Trophoblast cell (in vitro differentiated cells and primary cell): ENCODE measurements around the gene MAPK1.

Source experiments
- DNase-seq, 2 donors: peaks; one replicate each; pipeline ENCODE4 v3.0.0-alpha.2; 2016
- H2AFZ ChIP-seq: 2 replicates; pipeline ENCODE4 v1.6.1; 2013; ENCODE audit warnings: low read length, moderate library complexity, mild to moderate bottlenecking; ENCODE audit not compliant: insufficient read depth, poor library complexity
- H2AK5ac ChIP-seq: 2 replicates; pipeline ENCODE4 v1.6.1; 2013; ENCODE audit warnings: mild to moderate bottlenecking, low read length
- H2BK120ac ChIP-seq: 2 replicates; pipeline ENCODE4 v1.6.1; 2013; ENCODE audit warnings: low read length, mild to moderate bottlenecking, moderate library complexity; ENCODE audit not compliant: insufficient read depth, poor library complexity
- H2BK12ac ChIP-seq: 2 replicates; pipeline ENCODE4 v1.6.1; 2013; ENCODE audit warnings: mild to moderate bottlenecking, low read length, moderate library complexity
- H2BK5ac ChIP-seq: 2 replicates; pipeline ENCODE4 v1.6.1; 2013; ENCODE audit warnings: low read length, low read depth, moderate library complexity, mild to moderate bottlenecking; ENCODE audit not compliant: poor library complexity
- H3K14ac ChIP-seq: 2 replicates; pipeline ENCODE4 v1.6.1; 2013; ENCODE audit warnings: mild to moderate bottlenecking, low read length
- H3K18ac ChIP-seq: 2 replicates; pipeline ENCODE4 v1.6.1; 2013; ENCODE audit warnings: mild to moderate bottlenecking, low read length
- H3K23ac ChIP-seq: 2 replicates; pipeline ENCODE4 v1.6.1; 2013; ENCODE audit warnings: low read length
- H3K27ac ChIP-seq: 2 replicates; pipeline ENCODE4 v1.5.1; 2013; ENCODE audit warnings: low read depth, mild to moderate bottlenecking, inconsistent platforms, low read length, moderate library complexity
- H3K27me3 ChIP-seq: 2 replicates; pipeline ENCODE4 v1.6.1; 2013; ENCODE audit warnings: inconsistent platforms, mild to moderate bottlenecking, low read length, moderate library complexity; ENCODE audit not compliant: insufficient read depth
- H3K36me3 ChIP-seq, 2 experiments: 1 replicate in 1 of 2; 2 replicates in 1 of 2; pipeline ENCODE4 v1.6.1; 2013; ENCODE audit warnings: low read length in 2 of 2, mild to moderate bottlenecking in 2 of 2, moderate library complexity in 1 of 2; ENCODE audit not compliant: insufficient read depth in 2 of 2, control insufficient read depth in 1 of 2
- H3K4ac ChIP-seq: 2 replicates; pipeline ENCODE4 v1.6.1; 2013; ENCODE audit warnings: low read depth, mild to moderate bottlenecking, low read length, moderate library complexity
- H3K4me1 ChIP-seq, 2 experiments: 1 replicate in 1 of 2; 2 replicates in 1 of 2; pipeline ENCODE4 v1.6.1; 2013; ENCODE audit warnings: low read length in 2 of 2, mild to moderate bottlenecking in 2 of 2, moderate library complexity in 1 of 2; ENCODE audit not compliant: insufficient read depth in 2 of 2, control insufficient read depth in 1 of 2
- H3K4me2 ChIP-seq: 2 replicates; pipeline ENCODE4 v1.6.1; 2013; ENCODE audit warnings: inconsistent platforms, mild to moderate bottlenecking, low read length, moderate library complexity
- H3K4me3 ChIP-seq: 2 replicates; pipeline ENCODE4 v1.5.1; 2013; ENCODE audit warnings: mild to moderate bottlenecking, low read depth, low read length, inconsistent platforms
- H3K79me1 ChIP-seq: one replicate; pipeline ENCODE4 v1.6.1; 2013; ENCODE audit warnings: low read length
- H3K79me2 ChIP-seq: 2 replicates; pipeline ENCODE4 v1.6.1; 2013; ENCODE audit warnings: low read length, mild to moderate bottlenecking; ENCODE audit not compliant: control insufficient read depth, insufficient read depth, poor library complexity
- H3K9ac ChIP-seq: 2 replicates; pipeline ENCODE4 v1.6.1; 2013; ENCODE audit warnings: mild to moderate bottlenecking, low read length
- H3K9me3 ChIP-seq: 2 replicates; pipeline ENCODE4 v1.6.1; 2013; ENCODE audit warnings: low read depth, mild to moderate bottlenecking, control low read depth, inconsistent platforms, low read length; ENCODE audit not compliant: insufficient read depth
- H4K12ac ChIP-seq: 2 replicates; pipeline ENCODE4 v1.6.1; 2013; ENCODE audit warnings: low read depth, mild to moderate bottlenecking, low read length, moderate library complexity
- H4K8ac ChIP-seq: 2 replicates; pipeline ENCODE4 v1.6.1; 2013; ENCODE audit warnings: low read depth, mild to moderate bottlenecking, low read length, moderate library complexity
- H4K91ac ChIP-seq: one replicate; pipeline ENCODE4 v1.6.1; 2013; ENCODE audit warnings: low read depth, mild to moderate bottlenecking, low read length, moderate library complexity
- WGBS: extraction: QIAGEN DNeasy Blood & Tissue Kit; methylation state at CpG from one replicate; pipeline ENCODE4 v1.1.7; 2013; ENCODE audit warnings: missing lambda C conversion rate; ENCODE audit not compliant: insufficient read length, insufficient coverage; ENCODE audit errors: extremely low coverage; 5-methylcytosine and 5-hydroxymethylcytosine counted together

The MAPK1 gene

DNA sequence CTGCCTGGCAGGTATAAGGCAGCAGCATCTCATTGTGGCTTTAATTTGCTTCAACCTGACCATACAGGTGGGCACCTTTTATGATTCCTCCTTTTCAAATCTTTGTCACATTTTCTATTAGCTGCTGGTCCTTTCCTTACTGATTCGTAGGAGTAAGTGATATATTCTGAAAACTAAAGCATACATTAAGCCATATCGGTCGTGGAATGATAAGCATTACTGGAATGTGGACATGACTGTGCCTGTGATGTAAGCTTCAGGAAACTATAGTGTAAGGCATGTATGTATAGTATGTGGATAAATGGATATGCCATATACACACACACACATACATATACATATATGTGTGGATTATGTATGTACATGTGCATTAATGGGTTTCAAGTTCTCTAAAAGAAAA, 152.7 kb downstream of the MAPK1 start:
- no peaks in the 10 kb centered on the region for H3K79me1 ChIP-seq
- H3K27ac ChIP-seq: no peak overlapping the region
- no peaks in the 10 kb centered on the region for H3K27me3 ChIP-seq
- H4K91ac ChIP-seq: no peak overlapping the region
- no peaks in the 10 kb centered on the region for H3K36me3 ChIP-seq
- no peak overlapping the region for H2BK5ac ChIP-seq
- no peaks in the 10 kb centered on the region for H3K4me1 ChIP-seq
- no peak overlapping the region for H3K9ac ChIP-seq
- H3K4ac ChIP-seq: no peak overlapping the region
- no peak overlapping the region for H3K14ac ChIP-seq
- H2BK12ac ChIP-seq: no peak overlapping the region
- no peak overlapping the region for H2BK120ac ChIP-seq
- no peaks in the 10 kb centered on the region for H3K79me2 ChIP-seq
- no peak overlapping the region for H3K23ac ChIP-seq
- no CpG with 5 or more reads among the region's 3 CpGs for WGBS
- H2AFZ ChIP-seq: no peak overlapping the region
- DNase-seq: peak; percentile 20 to 66
- no peak overlapping the region for H4K12ac ChIP-seq
- no peak overlapping the region for H3K4me3 ChIP-seq
- H3K9me3 ChIP-seq: peaks cover 2% of the 10 kb centered on the region
- H3K18ac ChIP-seq: no peak overlapping the region
- no peak overlapping the region for H3K4me2 ChIP-seq
- no peak overlapping the region for H2AK5ac ChIP-seq
- no peak overlapping the region for H4K8ac ChIP-seq

- no peak overlapping the region for H3K9ac ChIP-seq
- H3K36me3 ChIP-seq: no peaks in the 10 kb centered on the region
- H3K18ac ChIP-seq: no peak overlapping the region
- no peak overlapping the region for H2BK12ac ChIP-seq
- no peak for DNase-seq
- peaks cover 2% of the 10 kb centered on the region for H3K9me3 ChIP-seq
- no peak overlapping the region for H4K12ac ChIP-seq
- no peak overlapping the region for H3K14ac ChIP-seq
- no peak overlapping the region for H3K4me2 ChIP-seq
- no peak overlapping the region for H3K23ac ChIP-seq
- no peak overlapping the region for H2BK5ac ChIP-seq
- H3K4me3 ChIP-seq: peak overlapping the region; percentile 52
- no CpG with 5 or more reads among the region's 32 CpGs for WGBS
- no peak overlapping the region for H2BK120ac ChIP-seq
- H3K27ac ChIP-seq: no peak overlapping the region
- no peak overlapping the region for H2AK5ac ChIP-seq
- H3K79me1 ChIP-seq: no peaks in the 10 kb centered on the region
- no peaks in the 10 kb centered on the region for H3K27me3 ChIP-seq
- no peak overlapping the region for H4K91ac ChIP-seq
- no peaks in the 10 kb centered on the region for H3K4me1 ChIP-seq
- H3K79me2 ChIP-seq: no peaks in the 10 kb centered on the region
- no peak overlapping the region for H3K4ac ChIP-seq
- H4K8ac ChIP-seq: no peak overlapping the region
- no peak overlapping the region for H2AFZ ChIP-seq
These were observed 153.2 kb downstream of the MAPK1 start for GRCh38 chr22:21714059-21714770.

- Histone ChIP-seq H3K4ac (no peak overlapping the region), H2AK5ac (no peak overlapping the region), H4K12ac (no peak overlapping the region), H3K9me3 (no peaks in the 10 kb centered on the region), H4K8ac (no peak overlapping the region), H3K4me1 (no peaks in the 10 kb centered on the region), H2BK5ac (no peak overlapping the region), H2BK12ac (no peak overlapping the region), H4K91ac (no peak overlapping the region), H3K27me3 (no peaks in the 10 kb centered on the region), H3K4me3 (no peak overlapping the region), H2AFZ (no peak overlapping the region), H3K23ac (no peak overlapping the region), H3K4me2 (no peak overlapping the region), H3K79me1 (no peaks in the 10 kb centered on the region), H3K27ac (no peak overlapping the region), H2BK120ac (no peak overlapping the region), H3K14ac (no peak overlapping the region), H3K79me2 (no peaks in the 10 kb centered on the region), H3K9ac (no peak overlapping the region), H3K36me3 (no peaks in the 10 kb centered on the region), H3K18ac (no peak overlapping the region)
- WGBS: no CpG with 5 or more reads among the region's 9 CpGs
- DNase-seq: no peak
These were observed 153.9 kb downstream of the MAPK1 start for GRCh38 chr22:21713428-21714058.

DNA sequence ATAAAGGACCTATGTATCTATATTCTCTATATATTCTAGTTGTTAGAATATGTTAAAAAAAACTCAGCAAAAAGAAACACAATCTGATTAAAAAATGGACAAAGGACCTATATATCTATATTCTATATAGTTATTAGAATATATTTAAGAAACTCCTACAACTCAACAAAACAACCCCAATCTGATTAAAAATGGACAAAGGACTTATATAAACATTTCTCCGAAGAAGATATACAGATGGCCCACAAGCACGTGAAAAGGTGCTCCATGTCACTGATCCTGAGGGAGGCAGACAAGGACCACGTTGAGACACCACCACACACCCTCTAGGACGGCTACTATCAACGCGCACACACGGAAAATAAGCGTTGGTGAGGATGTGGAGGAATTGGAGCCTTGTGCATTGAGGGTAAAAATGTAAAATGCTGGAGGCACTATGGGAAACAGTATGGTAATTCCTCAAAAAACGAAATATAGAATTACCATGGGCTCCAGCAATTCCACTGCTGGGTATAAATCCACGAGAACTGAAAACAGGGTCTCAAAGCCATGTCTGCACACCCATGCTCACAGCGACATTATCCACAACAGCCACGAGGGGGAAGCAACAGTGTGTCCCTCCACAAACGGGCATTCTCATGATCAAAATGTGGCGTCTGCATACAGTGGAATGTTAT, 154.6 kb downstream of the MAPK1 start:
- Histone ChIP-seq H3K9me3 (no peaks in the 10 kb centered on the region), H3K18ac (no peak overlapping the region), H3K4me1 (no peaks in the 10 kb centered on the region), H3K79me2 (no peaks in the 10 kb centered on the region), H3K36me3 (no peaks in the 10 kb centered on the region), H3K27me3 (no peaks in the 10 kb centered on the region), H3K4me2 (no peak overlapping the region), H3K27ac (no peak overlapping the region), H4K12ac (no peak overlapping the region), H3K79me1 (no peaks in the 10 kb centered on the region), H2AK5ac (no peak overlapping the region), H2AFZ (no peak overlapping the region), H3K4ac (no peak overlapping the region), H4K91ac (no peak overlapping the region), H3K23ac (no peak overlapping the region), H3K4me3 (no peak overlapping the region), H3K14ac (no peak overlapping the region), H4K8ac (no peak overlapping the region), H2BK5ac (no peak overlapping the region), H2BK120ac (no peak overlapping the region), H3K9ac (no peak overlapping the region), H2BK12ac (no peak overlapping the region)
- WGBS: no CpG with 5 or more reads among the region's 14 CpGs
- DNase-seq: peak; percentile 47 to 75
